Osteocyte (in vitro differentiated cells): ENCODE measurements around the gene GAB2. TPM values are rescaled to one million over a fixed set of nuclear protein-coding genes. Genes with fewer than 3 reads are reported as not detected.

Experiments used
- DNase-seq: peaks from one replicate; pipeline ENCODE4 v3.0.0; 2021; ENCODE audit warnings: mixed read lengths; ENCODE audit not compliant: unreplicated experiment; ENCODE audit errors: extremely low spot score
- H3K27ac Mint-ChIP-seq: one replicate; pipeline ENCODE4 v1.8.0; 2021; ENCODE audit warnings: mild to moderate bottlenecking, mixed read lengths; ENCODE audit not compliant: unreplicated experiment
- H3K27me3 Mint-ChIP-seq: one replicate; pipeline ENCODE4 v1.8.0; 2021; ENCODE audit warnings: mixed read lengths; ENCODE audit not compliant: unreplicated experiment
- H3K36me3 Mint-ChIP-seq: one replicate; pipeline ENCODE4 v1.8.0; 2021; ENCODE audit warnings: mixed read lengths; ENCODE audit not compliant: unreplicated experiment
- H3K4me1 Mint-ChIP-seq: one replicate; pipeline ENCODE4 v1.8.0; 2021; ENCODE audit warnings: mixed read lengths; ENCODE audit not compliant: unreplicated experiment
- H3K4me3 Mint-ChIP-seq: one replicate; pipeline ENCODE4 v1.8.0; 2021; ENCODE audit warnings: mild to moderate bottlenecking, moderate library complexity, mixed read lengths; ENCODE audit not compliant: unreplicated experiment
- H3K9me3 Mint-ChIP-seq: one replicate; pipeline ENCODE4 v1.8.0; 2021; ENCODE audit warnings: mixed read lengths; ENCODE audit not compliant: unreplicated experiment
- total RNA-seq: library from RNA; stranded (reverse); gene quantifications from 2 replicates; pipeline ENCODE4 v1.2.1, GENCODE V29; 2021
- TF ChIP-seq, protein P1 (sequence below): fragments of 200-600 bp; sonication (generic); IDR thresholded peaks from 2 replicates; pipeline ENCODE4 v1.5.0; 2021; ENCODE audit warnings: antibody characterized with exemption, mild to moderate bottlenecking, moderate library complexity

Gene GAB2
- total RNA-seq, 1 donor from 2014 or later = 11.4 TPM

DNA sequence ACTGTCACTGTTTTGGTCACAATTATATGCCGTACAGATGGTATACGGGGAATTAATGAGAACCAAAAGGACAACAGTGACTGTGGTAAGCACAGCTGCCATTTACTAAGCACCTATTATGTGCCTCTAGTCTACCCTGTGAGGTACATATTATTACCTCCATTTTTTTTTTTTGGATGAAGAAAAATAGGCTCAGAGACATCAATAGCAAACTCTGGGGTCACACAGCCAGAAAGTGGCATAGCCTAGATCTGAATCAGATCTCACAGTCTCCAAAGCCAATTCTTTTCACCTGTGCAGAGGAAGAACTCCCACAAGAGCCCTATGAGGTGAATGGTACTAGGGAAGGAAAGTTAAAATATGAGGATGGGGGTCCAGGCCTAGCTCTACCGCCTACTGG is 160.0 kb downstream of the GAB2 start:
- H3K27ac Mint-ChIP-seq = no peak overlapping the region
- H3K9me3 Mint-ChIP-seq = no peaks in the 10 kb centered on the region
- no peaks in the 10 kb centered on the region for H3K27me3 Mint-ChIP-seq
- no peak for DNase-seq
- TF ChIP-seq, protein P1, sequence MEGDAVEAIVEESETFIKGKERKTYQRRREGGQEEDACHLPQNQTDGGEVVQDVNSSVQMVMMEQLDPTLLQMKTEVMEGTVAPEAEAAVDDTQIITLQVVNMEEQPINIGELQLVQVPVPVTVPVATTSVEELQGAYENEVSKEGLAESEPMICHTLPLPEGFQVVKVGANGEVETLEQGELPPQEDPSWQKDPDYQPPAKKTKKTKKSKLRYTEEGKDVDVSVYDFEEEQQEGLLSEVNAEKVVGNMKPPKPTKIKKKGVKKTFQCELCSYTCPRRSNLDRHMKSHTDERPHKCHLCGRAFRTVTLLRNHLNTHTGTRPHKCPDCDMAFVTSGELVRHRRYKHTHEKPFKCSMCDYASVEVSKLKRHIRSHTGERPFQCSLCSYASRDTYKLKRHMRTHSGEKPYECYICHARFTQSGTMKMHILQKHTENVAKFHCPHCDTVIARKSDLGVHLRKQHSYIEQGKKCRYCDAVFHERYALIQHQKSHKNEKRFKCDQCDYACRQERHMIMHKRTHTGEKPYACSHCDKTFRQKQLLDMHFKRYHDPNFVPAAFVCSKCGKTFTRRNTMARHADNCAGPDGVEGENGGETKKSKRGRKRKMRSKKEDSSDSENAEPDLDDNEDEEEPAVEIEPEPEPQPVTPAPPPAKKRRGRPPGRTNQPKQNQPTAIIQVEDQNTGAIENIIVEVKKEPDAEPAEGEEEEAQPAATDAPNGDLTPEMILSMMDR = no peak
- no peak overlapping the region for H3K4me3 Mint-ChIP-seq
- no peaks in the 10 kb centered on the region for H3K36me3 Mint-ChIP-seq
- H3K4me1 Mint-ChIP-seq = no peaks in the 10 kb centered on the region

DNA sequence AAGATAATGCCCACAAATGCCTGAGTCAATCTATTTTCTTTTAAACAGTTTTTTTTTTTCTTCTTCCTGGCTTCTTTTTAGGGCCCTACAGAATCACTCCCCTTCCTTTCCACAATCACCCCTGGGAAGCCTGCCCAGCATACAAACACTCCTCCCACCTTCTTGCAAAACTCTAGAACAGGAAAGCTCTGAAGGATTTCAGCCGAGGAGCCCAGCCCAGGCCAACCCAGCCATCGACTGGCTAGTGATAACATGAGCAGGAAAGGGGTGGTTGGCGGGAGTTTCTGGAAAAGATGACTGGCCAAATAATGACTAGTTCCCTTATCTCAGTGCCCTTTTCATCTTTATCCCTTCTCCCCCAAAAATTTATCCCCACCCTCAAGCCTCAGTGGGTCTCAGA is 160.7 kb downstream of the GAB2 start:
- Mint-ChIP-seq H3K36me3 (no peaks in the 10 kb centered on the region), H3K4me3 (no peak overlapping the region), H3K27me3 (no peaks in the 10 kb centered on the region), H3K27ac (no peak overlapping the region), H3K9me3 (no peaks in the 10 kb centered on the region), H3K4me1 (no peaks in the 10 kb centered on the region)
- no peak for DNase-seq
- TF ChIP-seq, protein P1 = no peak

GRCh38 chr11:78255919-78256318 is 161.7 kb downstream of the GAB2 start:
- no peaks in the 10 kb centered on the region for H3K9me3 Mint-ChIP-seq
- no peak for DNase-seq
- no peak overlapping the region for H3K27ac Mint-ChIP-seq
- no peaks in the 10 kb centered on the region for H3K36me3 Mint-ChIP-seq
- no peak overlapping the region for H3K4me3 Mint-ChIP-seq
- TF ChIP-seq, protein P1 = no peak
- peaks cover 1% of the 10 kb centered on the region for H3K4me1 Mint-ChIP-seq
- no peaks in the 10 kb centered on the region for H3K27me3 Mint-ChIP-seq

DNA sequence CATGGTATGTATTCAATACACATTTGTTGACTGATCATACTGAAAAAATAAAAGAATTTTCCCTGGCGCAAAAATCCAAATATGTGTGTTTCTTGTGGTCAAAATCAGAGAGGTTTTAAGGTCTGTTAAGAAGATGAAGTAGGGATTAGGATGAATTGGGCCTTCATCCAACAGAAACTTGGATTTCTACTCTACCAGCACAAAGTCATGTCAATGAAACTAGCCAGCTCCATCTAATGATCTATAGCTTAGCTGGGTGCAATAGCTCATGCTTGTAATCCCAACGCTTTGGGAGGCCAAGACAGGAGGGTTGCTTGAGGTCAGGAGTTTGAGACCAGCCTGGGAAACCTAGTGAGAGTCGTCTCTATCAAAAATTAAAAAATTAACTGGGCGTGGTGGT is 163.4 kb downstream of the GAB2 start:
- H3K4me1 Mint-ChIP-seq = peaks cover 1% of the 10 kb centered on the region
- H3K27ac Mint-ChIP-seq = no peak overlapping the region
- TF ChIP-seq, protein P1 = no peak
- H3K4me3 Mint-ChIP-seq = no peak overlapping the region
- H3K27me3 Mint-ChIP-seq = no peaks in the 10 kb centered on the region
- no peaks in the 10 kb centered on the region for H3K36me3 Mint-ChIP-seq
- H3K9me3 Mint-ChIP-seq = no peaks in the 10 kb centered on the region
- no peak for DNase-seq

DNA sequence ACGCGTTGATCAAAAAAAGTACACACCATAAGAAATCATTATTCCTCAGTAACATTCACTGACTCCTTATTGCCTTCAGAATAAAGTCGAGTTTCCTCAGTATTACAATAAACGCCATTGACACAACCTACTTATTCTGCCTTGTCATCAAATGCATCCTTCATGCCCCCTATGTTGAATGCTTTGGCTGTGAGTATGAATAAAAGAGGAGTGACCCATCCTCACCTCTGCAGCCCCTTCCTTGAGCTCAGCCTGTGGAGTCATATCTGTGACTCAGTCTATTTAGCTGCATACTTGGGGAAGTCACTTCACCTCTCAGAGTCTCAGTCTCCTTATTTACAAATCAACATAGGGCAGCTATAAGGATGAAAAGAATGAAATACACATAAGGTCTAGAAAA is 163.8 kb downstream of the GAB2 start:
- peaks cover 1% of the 10 kb centered on the region for H3K4me1 Mint-ChIP-seq
- TF ChIP-seq, protein P1 = no peak
- no peak overlapping the region for H3K27ac Mint-ChIP-seq
- peaks cover 1% of the 10 kb centered on the region for H3K36me3 Mint-ChIP-seq
- no peaks in the 10 kb centered on the region for H3K27me3 Mint-ChIP-seq
- no peaks in the 10 kb centered on the region for H3K9me3 Mint-ChIP-seq
- no peak overlapping the region for H3K4me3 Mint-ChIP-seq
- no peak for DNase-seq
